ENCODE data around the gene ABCC8. TPM values are rescaled to one million over a fixed set of nuclear protein-coding genes. Genes with fewer than 3 reads are reported as not detected.

ABCC8 gene
- polyA plus RNA-seq, 3 donors = not detected

DNA sequence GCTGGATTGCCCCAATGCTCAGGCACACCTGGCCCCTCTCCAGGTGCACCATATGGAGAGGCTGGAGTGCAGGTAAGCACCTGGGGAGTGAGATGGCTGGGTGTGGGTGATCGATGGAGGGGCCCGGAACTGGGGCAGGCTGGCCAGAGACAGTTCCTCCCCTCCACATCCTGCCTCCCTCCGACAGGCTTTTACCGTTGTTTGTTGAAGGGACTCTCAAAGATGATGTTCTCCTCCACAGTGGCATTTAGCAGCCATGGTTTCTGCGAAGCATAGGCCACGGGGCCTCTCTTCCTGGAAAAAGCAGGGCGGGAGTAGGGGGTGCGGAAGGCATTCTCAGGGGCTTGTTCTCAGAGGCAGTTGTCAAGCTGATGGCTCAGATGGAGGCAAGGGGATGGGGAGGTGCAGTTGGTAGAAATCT lies 62.3 kb downstream of the ABCC8 start:
- Mint-ChIP-seq H3K27ac (peak overlapping the region in 1 of 7 donors; percentile 20), H3K9me3 (peaks cover 0 to 2% (median 0%) of the 10 kb centered on the region in 7 donors), H3K36me3 (no peaks in the 10 kb centered on the region), H3K27me3 (ENCODE audit: low read depth in 3 of 3) (peaks cover 0 to 4% (median 3%) of the 10 kb centered on the region in 3 donors), H3K4me3 (no peak overlapping the region), H3K4me1 (no peaks in the 10 kb centered on the region)
- intact Hi-C loops (cut with micrococcal nuclease) = no loop called here
- Histone ChIP-seq H4K20me1 (ENCODE audit: insufficient read depth, low read length) (no peaks in the 10 kb centered on the region), H3K36me3 (replicated peaks in 1 of 2; ENCODE audit: control insufficient read depth in 1 of 2, insufficient read depth in 2 of 2, low read length in 2 of 2) (no peaks in the 10 kb centered on the region), H3K9ac (ENCODE audit: insufficient read depth, low read length, poor library complexity, severe bottlenecking) (no peak overlapping the region), H3K79me2 (ENCODE audit: insufficient read depth, low read length) (no peaks in the 10 kb centered on the region), H3K4me2 (replicated peaks; ENCODE audit: extremely low read depth, low read length, poor library complexity, severe bottlenecking) (no peak overlapping the region), H3K27me3 (ENCODE audit: control insufficient read depth in 2 of 2, insufficient read depth in 2 of 2, low read length in 2 of 2) (no peaks in the 10 kb centered on the region), H3K4me1 (ENCODE audit: control insufficient read depth in 1 of 2, insufficient read depth in 2 of 2, low read length in 2 of 2) (no peaks in the 10 kb centered on the region), H3K9me3 (replicated peaks in 1 of 2; ENCODE audit: control insufficient read depth in 1 of 2, insufficient read depth in 1 of 2, low read length in 2 of 2) (no peaks in the 10 kb centered on the region), H3K27ac (ENCODE audit: low read depth in 1 of 2, low read length in 2 of 2) (no peak overlapping the region), H2AFZ (ENCODE audit: insufficient read depth, low read depth, low read length, poor library complexity, severe bottlenecking) (no peak overlapping the region), H3K4me3 (replicated peaks in 1 of 3; ENCODE audit: low read depth in 2 of 3, low read length in 3 of 3) (no peak overlapping the region)
- WGBS (ENCODE audit: insufficient coverage) = 79% methylated on average over 4 of the region's 8 CpGs
- TF ChIP-seq, protein P1, sequence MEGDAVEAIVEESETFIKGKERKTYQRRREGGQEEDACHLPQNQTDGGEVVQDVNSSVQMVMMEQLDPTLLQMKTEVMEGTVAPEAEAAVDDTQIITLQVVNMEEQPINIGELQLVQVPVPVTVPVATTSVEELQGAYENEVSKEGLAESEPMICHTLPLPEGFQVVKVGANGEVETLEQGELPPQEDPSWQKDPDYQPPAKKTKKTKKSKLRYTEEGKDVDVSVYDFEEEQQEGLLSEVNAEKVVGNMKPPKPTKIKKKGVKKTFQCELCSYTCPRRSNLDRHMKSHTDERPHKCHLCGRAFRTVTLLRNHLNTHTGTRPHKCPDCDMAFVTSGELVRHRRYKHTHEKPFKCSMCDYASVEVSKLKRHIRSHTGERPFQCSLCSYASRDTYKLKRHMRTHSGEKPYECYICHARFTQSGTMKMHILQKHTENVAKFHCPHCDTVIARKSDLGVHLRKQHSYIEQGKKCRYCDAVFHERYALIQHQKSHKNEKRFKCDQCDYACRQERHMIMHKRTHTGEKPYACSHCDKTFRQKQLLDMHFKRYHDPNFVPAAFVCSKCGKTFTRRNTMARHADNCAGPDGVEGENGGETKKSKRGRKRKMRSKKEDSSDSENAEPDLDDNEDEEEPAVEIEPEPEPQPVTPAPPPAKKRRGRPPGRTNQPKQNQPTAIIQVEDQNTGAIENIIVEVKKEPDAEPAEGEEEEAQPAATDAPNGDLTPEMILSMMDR (IDR thresholded peaks at IDR 0.05) = no peak
- DNase-seq = no peak

DNA sequence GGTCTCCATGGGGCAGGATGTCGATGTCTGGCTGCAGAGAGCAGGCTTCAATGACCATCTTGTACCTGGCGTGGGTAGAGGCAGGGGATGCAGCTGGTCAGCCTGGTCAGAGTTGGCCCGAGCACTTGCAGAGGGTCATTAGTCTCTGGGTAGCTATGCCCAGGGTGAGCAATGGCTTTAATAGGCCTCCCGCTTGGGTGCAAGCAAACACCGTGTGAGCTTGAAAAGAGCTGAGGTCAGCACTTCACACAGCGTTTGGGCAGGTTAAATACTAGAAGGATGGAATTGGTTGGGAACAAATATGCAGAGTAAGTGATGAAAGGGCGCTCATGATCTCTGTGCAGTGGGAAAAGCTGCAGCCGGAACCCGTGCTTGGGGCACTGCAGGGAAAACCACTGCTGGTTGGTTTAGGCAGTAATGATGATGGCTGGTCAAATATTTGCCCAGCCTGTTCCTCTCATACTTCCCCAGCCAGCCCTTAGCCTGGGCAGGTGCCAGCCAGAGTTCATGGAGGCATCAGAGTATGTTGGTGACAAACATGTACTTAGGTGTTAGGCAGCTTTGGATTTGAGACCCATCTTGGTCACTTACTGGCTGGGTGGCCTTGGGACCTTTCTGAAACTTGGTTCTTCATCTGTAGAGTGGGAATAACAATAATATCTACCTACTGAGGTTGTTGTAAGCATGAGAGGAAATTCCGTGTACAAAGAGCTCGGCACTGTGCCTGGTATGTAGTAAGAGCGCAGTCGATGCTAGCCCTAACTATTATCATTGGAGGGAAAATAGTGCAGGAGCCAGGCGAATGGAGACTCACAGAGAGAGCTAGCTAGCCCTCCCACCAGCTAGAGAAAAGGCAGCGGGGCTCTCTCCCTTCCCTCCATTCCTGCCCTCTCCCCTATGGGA lies 63.0 kb downstream of the ABCC8 start:
- intact Hi-C loops (cut with micrococcal nuclease) = no loop called here
- H3K36me3 Mint-ChIP-seq = no peaks in the 10 kb centered on the region
- no peak overlapping the region for H3K4me2 ChIP-seq (replicated peaks; ENCODE audit: extremely low read depth, low read length, poor library complexity, severe bottlenecking)

More for the DNA sequence above, 63.0 kb downstream of the ABCC8 start:
- Histone ChIP-seq H3K9ac (ENCODE audit: insufficient read depth, low read length, poor library complexity, severe bottlenecking) (no peak overlapping the region), H3K4me3 (replicated peaks in 1 of 3; ENCODE audit: low read depth in 2 of 3, low read length in 3 of 3) (no peak overlapping the region), H3K27me3 (ENCODE audit: control insufficient read depth in 2 of 2, insufficient read depth in 2 of 2, low read length in 2 of 2) (no peaks in the 10 kb centered on the region), H3K79me2 (ENCODE audit: insufficient read depth, low read length) (no peaks in the 10 kb centered on the region), H3K36me3 (replicated peaks in 1 of 2; ENCODE audit: control insufficient read depth in 1 of 2, insufficient read depth in 2 of 2, low read length in 2 of 2) (no peaks in the 10 kb centered on the region), H3K4me1 (ENCODE audit: control insufficient read depth in 1 of 2, insufficient read depth in 2 of 2, low read length in 2 of 2) (no peaks in the 10 kb centered on the region), H4K20me1 (ENCODE audit: insufficient read depth, low read length) (no peaks in the 10 kb centered on the region), H3K27ac (ENCODE audit: low read depth in 1 of 2, low read length in 2 of 2) (no peak overlapping the region), H3K9me3 (replicated peaks in 1 of 2; ENCODE audit: control insufficient read depth in 1 of 2, insufficient read depth in 1 of 2, low read length in 2 of 2) (no peaks in the 10 kb centered on the region), H2AFZ (ENCODE audit: insufficient read depth, low read depth, low read length, poor library complexity, severe bottlenecking) (no peak overlapping the region)
- WGBS (ENCODE audit: insufficient coverage) = 93% methylated on average over 6 of the region's 15 CpGs
- H3K27me3 Mint-ChIP-seq (ENCODE audit: low read depth in 3 of 3) = peaks cover 0 to 4% (median 3%) of the 10 kb centered on the region in 3 donors
- TF ChIP-seq, protein P1 (IDR thresholded peaks at IDR 0.05) = no peak
- H3K4me1 Mint-ChIP-seq = no peaks in the 10 kb centered on the region
- peak overlapping the region in 1 of 7 donors; percentile 20 for H3K27ac Mint-ChIP-seq
- DNase-seq = no peak
- no peak overlapping the region for H3K4me3 Mint-ChIP-seq
- H3K9me3 Mint-ChIP-seq = peaks cover 0 to 2% (median 0%) of the 10 kb centered on the region in 7 donors

Data from CD14-positive monocyte (primary cell).